ENCODE measurements around the gene HPS1. TPM values are rescaled to one million over a fixed set of nuclear protein-coding genes. Genes with fewer than 3 reads are reported as not detected.

The HPS1 gene
- total RNA-seq, 1 experiment from 2014 or later, result 47.4 TPM

GRCh38 chr10:98445200-98445812 is 1.4 kb downstream of the HPS1 start:
- Histone ChIP-seq H4K8ac (replicated peaks; ENCODE audit: insufficient read length, low read depth, low read length) (no peak overlapping the region), H2BK12ac (ENCODE audit: insufficient read length, low read depth, low read length) (no peak overlapping the region), H3K18ac (ENCODE audit: insufficient read length, low read depth, low read length) (no peak overlapping the region), H3K4me2 (ENCODE audit: insufficient read depth, insufficient read length, low read length) (peak overlapping the region; percentile 30), H4K5ac (ENCODE audit: insufficient read length, low read depth, low read length) (no peak overlapping the region), H3K4ac (ENCODE audit: low read depth, low read length) (no peak overlapping the region), H2AFZ (ENCODE audit: low read length) (no peak overlapping the region), H2BK5ac (ENCODE audit: insufficient read length, low read length) (no peak overlapping the region), H2AK5ac (ENCODE audit: insufficient read length, low read length) (no peak overlapping the region), H3K23me2 (ENCODE audit: insufficient read length, low read depth, low read length, poor library complexity, severe bottlenecking) (no peaks in the 10 kb centered on the region), H2BK15ac (ENCODE audit: low read depth, low read length) (no peak overlapping the region), H3K79me2 (ENCODE audit: insufficient read depth, low read length) (no peaks in the 10 kb centered on the region), H3T11ph (ENCODE audit: low read length) (no peak overlapping the region), H4K91ac (ENCODE audit: insufficient read length, low read depth, low read length) (peak overlapping the region; percentile 35), H3K14ac (ENCODE audit: insufficient read depth, low read length) (no peak overlapping the region), H3K27ac (ENCODE audit: insufficient read length, low read depth, low read length) (no peak overlapping the region), H3K9ac (ENCODE audit: extremely low read depth, insufficient read length, low read length) (no peak overlapping the region), H2BK20ac (ENCODE audit: low read depth, low read length, poor library complexity, severe bottlenecking) (no peak overlapping the region), H3K79me1 (ENCODE audit: insufficient read depth, low read depth, low read length, poor library complexity, severe bottlenecking) (no peaks in the 10 kb centered on the region), H4K20me1 (ENCODE audit: control insufficient read depth, insufficient read depth, insufficient read length) (no peaks in the 10 kb centered on the region), H3K4me1 (ENCODE audit: insufficient read depth, low read length) (no peaks in the 10 kb centered on the region), H3K27me3 (ENCODE audit: insufficient read depth, low read length) (no peaks in the 10 kb centered on the region), H3K56ac (ENCODE audit: insufficient read length, low read depth, low read length) (no peak overlapping the region), H2BK120ac (ENCODE audit: low read depth, low read length, poor library complexity, severe bottlenecking) (no peak overlapping the region), H3K9me3 (ENCODE audit: control insufficient read depth, low read depth, low read length) (no peaks in the 10 kb centered on the region), H3K23ac (ENCODE audit: insufficient read length, low read depth, low read length) (no peak overlapping the region)
- Mint-ChIP-seq H3K9me3 (peaks cover 0 to 7% of the 10 kb centered on the region in 2 experiments; a peak in 3 of 5 replicates), H3K4me1 (peaks cover 5 to 6% of the 10 kb centered on the region in 2 experiments; a peak in 3 of 4 replicates), H3K27me3 (ENCODE audit: low read depth) (0 out of 2 replicates have a peak, but pooled peaks cover under 1% of the 10 kb centered on the region), H3K27ac (no peak overlapping the region), H3K36me3 (ENCODE audit: insufficient read depth in 1 of 3, low read depth in 3 of 3) (peaks cover 40 to 47% (median 47%) of the 10 kb centered on the region in 3 experiments), H3K4me3 (peak overlapping the region; percentile 83 to 84)
- DNase-seq, result no peak
- no CpG with 5 or more reads among the region's 10 CpGs for WGBS (ENCODE audit: extremely low coverage, insufficient read length, low lambda C conversion rate)
- TF ChIP-seq CTCF (conservative IDR thresholded peaks at IDR 0.05), result no peak
